ENCODE results near the gene LRRC8E. TPM values are rescaled to one million over a fixed set of nuclear protein-coding genes. Genes with fewer than 3 reads are reported as not detected.
A peak's percentile ranks its signal among the peaks of the same experiment; 100 is the strongest.

Gene LRRC8E
- total RNA-seq, 1 experiment from 2014 or later = 18.1 TPM

- TF ChIP-seq ZFX (IDR thresholded peaks at IDR 0.05) (no peak), RAD21 (IDR thresholded peaks at IDR 0.05; ENCODE audit: low read depth) (no peak), EZH2phosphoT487 (IDR thresholded peaks at IDR 0.05; ENCODE audit: borderline replicate concordance) (no peak), SRF (IDR thresholded peaks at IDR 0.05; ENCODE audit: low read depth) (no peak), POLR2A (IDR thresholded peaks at IDR 0.05; ENCODE audit: borderline replicate concordance, extremely low read depth, insufficient read depth, insufficient read length) (no peak), EGR1 (IDR thresholded peaks at IDR 0.05; ENCODE audit: low read depth) (no peak), TCF7L2 (IDR thresholded peaks at IDR 0.05; ENCODE audit: borderline replicate concordance, extremely low read depth, insufficient read depth, insufficient read length) (no peak), CEBPB (IDR thresholded peaks at IDR 0.05; ENCODE audit: low read depth) (no peak)
- POLR2A ChIA-PET = interaction anchor here (2.7 kb wide), 1 partner anchor 53 kb away, joined by 33 read pairs; no protein-coding TSS in a partner anchor
- BruUV-seq (replicated peaks) = TSS peak; percentile 16
- no peak overlapping the region for H3K9ac ChIP-seq (ENCODE audit: low read length)
- CTCF ChIA-PET = interaction anchor here (3.6 to 5.2 kb wide), 2 partner anchors 22 to 53 kb away, joined by 30 to 41 read pairs; partner anchors contain the start of gene TIMM44
- H3K4me2 ChIP-seq (ENCODE audit: low read length) = peak overlapping the region; percentile 82
- no peak overlapping the region for H3K4me3 ChIP-seq (replicated peaks in 1 of 2; ENCODE audit: low read depth in 1 of 2, low read length in 2 of 2)
- peaks cover 0 to 12% of the 10 kb centered on the region in 2 experiments; a peak in 3 of 4 replicates for H3K36me3 ChIP-seq (ENCODE audit: control insufficient read depth in 1 of 2, insufficient read depth in 2 of 2, low read length in 2 of 2)
- H3K9me2 ChIP-seq (ENCODE audit: insufficient read depth) = no peaks in the 10 kb centered on the region
- peaks cover 17 to 59% of the 10 kb centered on the region in 2 experiments; a peak in 3 of 4 replicates for H3K4me1 ChIP-seq (ENCODE audit: control insufficient read depth in 1 of 2, insufficient read depth in 2 of 2, low read length in 2 of 2)
- peak overlapping the region; percentile 81 for H3K27ac ChIP-seq (ENCODE audit: low read depth, low read length)
- peaks cover 10% of the 10 kb centered on the region; the same call in 1 of the 2 replicates for H3K79me2 ChIP-seq (ENCODE audit: insufficient read depth, low read length)
- no peak for DNase-seq (ENCODE audit: low read depth, low spot score)
- RAD21 ChIA-PET (ENCODE audit: low non-redundant PET in 1 of 2, low total read pairs in 2 of 2, uncharacterized antibody in 2 of 2, unreplicated experiment in 2 of 2) = no interaction called here
- no peak overlapping the region for H2AFZ ChIP-seq (ENCODE audit: low read depth, low read length, poor library complexity, severe bottlenecking)
- no peaks in the 10 kb centered on the region for H4K20me1 ChIP-seq (ENCODE audit: insufficient read depth)
- no peak for ATAC-seq
- H3K9me3 ChIP-seq (ENCODE audit: control insufficient read depth in 1 of 2, insufficient read depth in 1 of 2, low read depth in 1 of 2, low read length in 2 of 2) = no peaks in the 10 kb centered on the region
- H3K27me3 ChIP-seq (ENCODE audit: insufficient read depth, low read length) = no peaks in the 10 kb centered on the region
- intact Hi-C loops (cut with micrococcal nuclease) = loop anchor here (5.0 kb wide), 1 partner anchor 70 kb away; no protein-coding TSS in a partner anchor
Observed at GRCh38 chr19:7921967-7922835, 33.9 kb downstream of the LRRC8E start.

GRCh38 chr19:7922836-7923195 lies 34.5 kb downstream of the LRRC8E start:
- no peak for DNase-seq (ENCODE audit: low read depth, low spot score)
- Histone ChIP-seq H4K20me1 (ENCODE audit: insufficient read depth) (no peaks in the 10 kb centered on the region), H3K36me3 (ENCODE audit: control insufficient read depth in 1 of 2, insufficient read depth in 2 of 2, low read length in 2 of 2) (peaks cover 0 to 12% of the 10 kb centered on the region in 2 experiments; a peak in 3 of 4 replicates), H3K4me2 (ENCODE audit: low read length) (no peak overlapping the region), H3K4me3 (replicated peaks in 1 of 2; ENCODE audit: low read depth in 1 of 2, low read length in 2 of 2) (no peak overlapping the region), H3K9ac (ENCODE audit: low read length) (no peak overlapping the region), H2AFZ (ENCODE audit: low read depth, low read length, poor library complexity, severe bottlenecking) (no peak overlapping the region), H3K4me1 (ENCODE audit: control insufficient read depth in 1 of 2, insufficient read depth in 2 of 2, low read length in 2 of 2) (peaks cover 17 to 54% of the 10 kb centered on the region in 2 experiments), H3K27ac (ENCODE audit: low read depth, low read length) (no peak overlapping the region), H3K79me2 (ENCODE audit: insufficient read depth, low read length) (peaks cover 10% of the 10 kb centered on the region; the same call in 1 of the 2 replicates), H3K9me3 (ENCODE audit: control insufficient read depth in 1 of 2, insufficient read depth in 1 of 2, low read depth in 1 of 2, low read length in 2 of 2) (no peaks in the 10 kb centered on the region), H3K27me3 (ENCODE audit: insufficient read depth, low read length) (no peaks in the 10 kb centered on the region), H3K9me2 (ENCODE audit: insufficient read depth) (no peaks in the 10 kb centered on the region)
- TF ChIP-seq RAD21 (IDR thresholded peaks at IDR 0.05; ENCODE audit: low read depth) = no peak
- TF ChIP-seq MAX (IDR thresholded peaks at IDR 0.05) = no peak
- TF ChIP-seq SP1 (IDR thresholded peaks at IDR 0.05; ENCODE audit: low read depth) = no peak
- RAD21 ChIA-PET (ENCODE audit: low non-redundant PET in 1 of 2, low total read pairs in 2 of 2, uncharacterized antibody in 2 of 2, unreplicated experiment in 2 of 2) = no interaction called here
- POLR2A ChIA-PET = no interaction called here
- CTCF ChIA-PET = interaction anchor here (3.6 kb wide), 1 partner anchor 54 kb away, joined by 41 read pairs; no protein-coding TSS in a partner anchor
- ATAC-seq = no peak
- no TSS peak for BruUV-seq (replicated peaks)
- intact Hi-C loops (cut with micrococcal nuclease) = loop anchor here (5.0 kb wide), 1 partner anchor 71 kb away; no protein-coding TSS in a partner anchor

Data from HCT116 (cell line).